H1 (cell line): ENCODE data around the gene HLA-DQA2. TPM values are rescaled to one million over a fixed set of nuclear protein-coding genes. Genes with fewer than 3 reads are reported as not detected.

ENCODE experiments used
- CTCF ChIA-PET: fragments of 300-600 bp; sonication (Branson Sonifier 250); formaldehyde crosslinking; loops from one replicate; lab custom pipeline; 2021; ENCODE audit not compliant: partially characterized antibody; lab: Charles Lee
- POLR2A ChIA-PET: fragments of 300-600 bp; sonication (Branson Sonifier 250); formaldehyde crosslinking; loops from one replicate; lab custom pipeline; 2021; ENCODE audit warnings: inconsistent platforms; ENCODE audit not compliant: partially characterized antibody; lab: Charles Lee
- DNase-seq, 2 experiments: peaks; one replicate each; pipeline versions ENCODE4 v3.0.0 to v3.0.0-alpha.2; 2010 to 2022; ENCODE audit warnings: low spot score in 2 of 2, low read depth in 1 of 2, mixed read lengths in 1 of 2
- FAIRE-seq: peaks from 2 replicates; lab custom pipeline; 2011; peaks lifted over from hg19 to GRCh38; lab: Jason Lieb, UNC
- H2AFZ ChIP-seq: 2 replicates; pipeline ENCODE4 v1.8.1; 2012; ENCODE audit warnings: low read length, inconsistent platforms
- H2AK5ac ChIP-seq: 2 replicates; pipeline ENCODE4 v1.6.1; 2013; ENCODE audit warnings: low read depth, low read length
- H2BK120ac ChIP-seq: replicated peaks from 2 replicates; pipeline ENCODE3; 2013; ENCODE audit warnings: low read depth, low read length, inconsistent platforms
- H2BK12ac ChIP-seq: 2 replicates; pipeline ENCODE4 v1.6.1; 2013; ENCODE audit warnings: low read depth, low read length
- H2BK15ac ChIP-seq: 2 replicates; pipeline ENCODE4 v1.6.1; 2013; ENCODE audit warnings: low read length
- H2BK20ac ChIP-seq: 2 replicates; pipeline ENCODE4 v1.6.1; 2013; ENCODE audit warnings: low read length
- H2BK5ac ChIP-seq: 2 replicates; pipeline ENCODE4 v1.6.1; 2013; ENCODE audit warnings: low read depth, low read length
- H3K14ac ChIP-seq: 2 replicates; pipeline ENCODE4 v1.6.1; 2013; ENCODE audit warnings: inconsistent platforms; ENCODE audit not compliant: insufficient read length
- H3K18ac ChIP-seq: 2 replicates; pipeline ENCODE4 v1.6.1; 2013; ENCODE audit warnings: low read length; ENCODE audit errors: extremely low read depth
- H3K23ac ChIP-seq: 2 replicates; pipeline ENCODE4 v1.6.1; 2013; ENCODE audit warnings: inconsistent platforms; ENCODE audit not compliant: insufficient read length
- H3K23me2 ChIP-seq: 2 replicates; pipeline ENCODE4 v1.6.1; 2013; ENCODE audit warnings: low read depth, low read length
- H3K27ac ChIP-seq: 2 replicates; pipeline ENCODE4 v1.6.1; 2011; ENCODE audit warnings: low read depth, low read length, inconsistent platforms
- H3K27me3 ChIP-seq, 4 experiments: replicated peaks in 1 of 4; 1 replicate in 1 of 4; 2 replicates in 3 of 4; pipeline versions ENCODE4 v1.6.1 to v1.8.1; 2011 to 2013; ENCODE audit warnings: low read length in 3 of 4, mild to moderate bottlenecking in 3 of 4, inconsistent platforms in 2 of 4, mixed read lengths in 2 of 4, moderate library complexity in 1 of 4; ENCODE audit not compliant: control insufficient read depth in 3 of 4, insufficient read depth in 3 of 4; ENCODE audit errors: extremely low read depth in 1 of 4
- H3K36me3 ChIP-seq, 4 experiments: 2 replicates each; pipeline versions ENCODE4 v1.6.1 to v1.8.1; 2011 to 2013; ENCODE audit warnings: mild to moderate bottlenecking in 4 of 4, low read length in 3 of 4, moderate library complexity in 2 of 4, control low read depth in 1 of 4, inconsistent platforms in 1 of 4; ENCODE audit not compliant: insufficient read depth in 4 of 4, control insufficient read depth in 2 of 4
- H3K4ac ChIP-seq: replicated peaks from 2 replicates; pipeline ENCODE3; 2013; ENCODE audit warnings: low read length, low read depth, mixed read lengths, inconsistent platforms; ENCODE audit not compliant: insufficient read length
- H3K4me1 ChIP-seq, 4 experiments: replicated peaks in 1 of 4; 1 replicate in 1 of 4; 2 replicates in 3 of 4; pipeline versions ENCODE4 v1.6.1 to v1.8.1; 2011 to 2013; ENCODE audit warnings: low read length in 3 of 4, inconsistent platforms in 2 of 4, mixed read lengths in 1 of 4; ENCODE audit not compliant: insufficient read depth in 4 of 4, control insufficient read depth in 3 of 4
- H3K4me2 ChIP-seq, 2 experiments: 2 replicates each; pipeline versions ENCODE4 v1.6.1 to v1.8.1; 2011 to 2013; ENCODE audit warnings: low read depth in 2 of 2, low read length in 2 of 2, control low read depth in 1 of 2, inconsistent platforms in 1 of 2, mild to moderate bottlenecking in 1 of 2; ENCODE audit not compliant: insufficient read depth in 1 of 2
- H3K4me3 ChIP-seq, 4 experiments: fragments of 200-600, 300-600 bp in 1 of 4; sonication (generic), shearing (Covaris generic), sonication (Bioruptor Twin) in 1 of 4; 2 replicates each; pipeline versions ENCODE4 v1.5.1 to v1.8.1; 2011 to 2016; ENCODE audit warnings: low read length in 4 of 4, low read depth in 3 of 4, control low read depth in 2 of 4, inconsistent platforms in 2 of 4, mild to moderate bottlenecking in 2 of 4, mixed read lengths in 1 of 4, moderate library complexity in 1 of 4; ENCODE audit not compliant: insufficient read depth in 2 of 4; ENCODE audit errors: extremely low read depth in 1 of 4
- H3K56ac ChIP-seq: replicated peaks from 2 replicates; pipeline ENCODE3; 2013; ENCODE audit warnings: low read depth, mild to moderate bottlenecking, mixed read lengths, low read length, inconsistent platforms; ENCODE audit not compliant: insufficient read length
- H3K79me1 ChIP-seq: 2 replicates; pipeline ENCODE4 v1.6.1; 2013; ENCODE audit warnings: low read depth, low read length, control low read depth
- H3K79me2 ChIP-seq, 2 experiments: 2 replicates each; pipeline versions ENCODE4 v1.6.1 to v1.8.1; 2012 to 2013; ENCODE audit warnings: low read length in 2 of 2, mild to moderate bottlenecking in 2 of 2, inconsistent platforms in 1 of 2; ENCODE audit not compliant: insufficient read depth in 2 of 2, control insufficient read depth in 1 of 2
- H3K9ac ChIP-seq, 4 experiments: replicated peaks in 1 of 4; 1 replicate in 1 of 4; 2 replicates in 3 of 4; pipeline versions ENCODE4 v1.6.1 to v1.8.1; 2011 to 2013; ENCODE audit warnings: low read depth in 3 of 4, low read length in 3 of 4, control low read depth in 2 of 4, mild to moderate bottlenecking in 2 of 4, moderate library complexity in 2 of 4, inconsistent platforms in 1 of 4; ENCODE audit errors: extremely low read depth in 1 of 4
- H3K9me3 ChIP-seq, 2 experiments: 2 replicates each; pipeline versions ENCODE4 v1.6.1 to v1.8.1; 2012 to 2013; ENCODE audit warnings: mild to moderate bottlenecking in 2 of 2, moderate library complexity in 2 of 2, control low read depth in 1 of 2, inconsistent platforms in 1 of 2, low read depth in 1 of 2, low read length in 1 of 2, mixed read lengths in 1 of 2; ENCODE audit not compliant: insufficient read depth in 2 of 2
- H4K20me1 ChIP-seq, 2 experiments: replicated peaks in 1 of 2; 2 replicates each; pipeline versions ENCODE3 to v1.8.1; 2011 to 2013; ENCODE audit warnings: inconsistent platforms in 2 of 2, low read length in 2 of 2, mild to moderate bottlenecking in 1 of 2; ENCODE audit not compliant: insufficient read depth in 2 of 2, control insufficient read depth in 1 of 2
- H4K5ac ChIP-seq: 2 replicates; pipeline ENCODE4 v1.6.1; 2013; ENCODE audit warnings: low read length, low read depth, mixed read lengths, inconsistent platforms; ENCODE audit not compliant: insufficient read length
- H4K8ac ChIP-seq: 2 replicates; pipeline ENCODE4 v1.8.0; 2013; ENCODE audit warnings: mild to moderate bottlenecking, moderate library complexity, low read length, inconsistent platforms; ENCODE audit not compliant: insufficient read depth; ENCODE audit errors: extremely low read depth
- H4K91ac ChIP-seq: replicated peaks from 2 replicates; pipeline ENCODE3; 2013; ENCODE audit warnings: low read length, mixed read lengths, inconsistent platforms; ENCODE audit not compliant: insufficient read length
- ATF3 ChIP-seq: IDR thresholded peaks from 2 replicates; pipeline ENCODE4 v1.6.1; 2011; ENCODE audit warnings: low read depth, mild to moderate bottlenecking, low read length; ENCODE audit not compliant: insufficient read depth
- MAFK ChIP-seq: IDR thresholded peaks from 2 replicates; pipeline ENCODE4 v1.6.1; 2012; ENCODE audit warnings: low read depth, mild to moderate bottlenecking, improper control_type of control experiment, low read length
- RAD21 ChIP-seq, 2 experiments: IDR thresholded peaks in 1 of 2; conservative IDR thresholded peaks in 1 of 2; 2 replicates each; pipeline ENCODE4 v1.6.1; 2011; ENCODE audit warnings: low read depth in 2 of 2, low read length in 2 of 2, improper control_type of control experiment in 1 of 2, inconsistent platforms in 1 of 2, mild to moderate bottlenecking in 1 of 2, moderate library complexity in 1 of 2
- RFX5 ChIP-seq: IDR thresholded peaks from 2 replicates; pipeline ENCODE4 v1.6.1; 2011; ENCODE audit warnings: low read depth, low read length, improper control_type of control experiment, borderline replicate concordance
- SUZ12 ChIP-seq: fragments of 200-600 bp; sonication (generic); IDR thresholded peaks from 2 replicates; pipeline ENCODE4 v1.6.1; 2012; ENCODE audit warnings: mild to moderate bottlenecking, inconsistent platforms, low read length, moderate library complexity, mixed read lengths
- WGBS, 2 experiments: shearing (Covaris generic) in 1 of 2; methylation state at CpG; one replicate each; pipeline versions ENCODE4 v1.1.6 to v1.1.7; 2013 to 2015; ENCODE audit warnings: low lambda C conversion rate in 2 of 2, mixed read lengths in 2 of 2, inconsistent platforms in 1 of 2, low coverage in 1 of 2, missing lambda C conversion rate in 1 of 2; ENCODE audit not compliant: insufficient replicate concordance in 2 of 2, insufficient coverage in 1 of 2, insufficient read length in 1 of 2; ENCODE audit errors: extremely low coverage in 1 of 2, missing lambda C conversion rate in 1 of 2; 5-methylcytosine and 5-hydroxymethylcytosine counted together
- polyA plus RNA-seq, 7 experiments: library from polyadenylated mRNA; depleted of rRNA in 3 of 7; stranded (reverse) in 5 of 7; unstranded in 2 of 7; fragments of >200 nt in 5 of 7; fragments of 200-250 nt in 2 of 7; gene quantifications; 1 replicate in 5 of 7; 2 replicates in 1 of 7; 4 replicates in 1 of 7; pipeline versions ENCODE4 v1.2.1 to v1.2.3, GENCODE V29; 2011 to 2013; ENCODE audit warnings: missing spikeins in 2 of 7, mixed read lengths in 2 of 7
- total RNA-seq: library from RNA; stranded (reverse); fragmentation: NEBNext Ultra II Directional; extraction: Animal tissue kit (Norgen Biotek cat#: 25700); gene quantifications from 2 replicates; pipeline ENCODE4 v1.2.1, GENCODE V29; 2021
- TF ChIP-seq, protein P1 (sequence below), 3 experiments: IDR thresholded peaks; 1 replicate in 2 of 3; 2 replicates in 1 of 3; pipeline versions ENCODE4 v1.5.1 to v1.6.1; 2011; ENCODE audit warnings: low read length in 3 of 3, mild to moderate bottlenecking in 3 of 3, inconsistent platforms in 2 of 3, low read depth in 1 of 3, moderate library complexity in 1 of 3; ENCODE audit not compliant: insufficient read depth in 1 of 3; ENCODE audit errors: control extremely low read depth in 1 of 3

HLA-DQA2 gene
- total and polyA plus RNA-seq, 2 of the 8 experiments (the other 6 are each of a cell fraction or from before 2014, with no cell fraction given): not detected

- no peak overlapping the region for H2AFZ ChIP-seq
- DNase-seq (peak in 1 of 2 experiments; percentile 2), FAIRE-seq (peak; percentile 96)
- no peak overlapping the region for H3K18ac ChIP-seq
- no peak overlapping the region for H3K4me2 ChIP-seq
- no peaks in the 10 kb centered on the region for H3K79me1 ChIP-seq
- no peak overlapping the region for H4K8ac ChIP-seq
- ChIA-PET POLR2A (no interaction called here), CTCF (interaction anchor here (0.6 to 2.9 kb wide), 22 partner anchors 8 to 439 kb away, joined by 3 to 25 read pairs (median 4); partner anchors contain the start of genes HLA-DRA and TAP2)
- no peaks in the 10 kb centered on the region for H3K27me3 ChIP-seq
- no peak overlapping the region for H3K56ac ChIP-seq
- H3K4ac ChIP-seq: no peak overlapping the region
- no peaks in the 10 kb centered on the region for H3K9me3 ChIP-seq
- no peak for TF ChIP-seq ATF3
- TF ChIP-seq, protein P1, sequence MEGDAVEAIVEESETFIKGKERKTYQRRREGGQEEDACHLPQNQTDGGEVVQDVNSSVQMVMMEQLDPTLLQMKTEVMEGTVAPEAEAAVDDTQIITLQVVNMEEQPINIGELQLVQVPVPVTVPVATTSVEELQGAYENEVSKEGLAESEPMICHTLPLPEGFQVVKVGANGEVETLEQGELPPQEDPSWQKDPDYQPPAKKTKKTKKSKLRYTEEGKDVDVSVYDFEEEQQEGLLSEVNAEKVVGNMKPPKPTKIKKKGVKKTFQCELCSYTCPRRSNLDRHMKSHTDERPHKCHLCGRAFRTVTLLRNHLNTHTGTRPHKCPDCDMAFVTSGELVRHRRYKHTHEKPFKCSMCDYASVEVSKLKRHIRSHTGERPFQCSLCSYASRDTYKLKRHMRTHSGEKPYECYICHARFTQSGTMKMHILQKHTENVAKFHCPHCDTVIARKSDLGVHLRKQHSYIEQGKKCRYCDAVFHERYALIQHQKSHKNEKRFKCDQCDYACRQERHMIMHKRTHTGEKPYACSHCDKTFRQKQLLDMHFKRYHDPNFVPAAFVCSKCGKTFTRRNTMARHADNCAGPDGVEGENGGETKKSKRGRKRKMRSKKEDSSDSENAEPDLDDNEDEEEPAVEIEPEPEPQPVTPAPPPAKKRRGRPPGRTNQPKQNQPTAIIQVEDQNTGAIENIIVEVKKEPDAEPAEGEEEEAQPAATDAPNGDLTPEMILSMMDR (IDR thresholded peaks at IDR 0.05; ENCODE audit: control extremely low read depth in 1 of 3, insufficient read depth in 1 of 3, low read depth in 1 of 3, low read length in 3 of 3): peak; percentile 49 to 79 (median 72)
- TF ChIP-seq RFX5: peak; percentile 61
- TF ChIP-seq SUZ12: no peak
- TF ChIP-seq MAFK: no peak
- peak; percentile 89 to 94 for TF ChIP-seq RAD21 (IDR thresholded peaks at IDR 0.05 in 1 of 2, conservative IDR thresholded peaks at IDR 0.05 in 1 of 2; ENCODE audit: low read depth in 2 of 2, low read length in 2 of 2)
- H2BK15ac ChIP-seq: no peak overlapping the region
- 0% methylated on average over 1 of the region's 1 CpG; no CpG with 5 or more reads in 1 of the 2 experiments for WGBS, 2 experiments
- no peak overlapping the region for H2BK12ac ChIP-seq
- no peaks in the 10 kb centered on the region for H3K23me2 ChIP-seq
- H2BK20ac ChIP-seq: no peak overlapping the region
- no peak overlapping the region for H3K14ac ChIP-seq
- H4K5ac ChIP-seq: no peak overlapping the region
- no peaks in the 10 kb centered on the region for H3K4me1 ChIP-seq
- H3K23ac ChIP-seq: no peak overlapping the region
- H2BK5ac ChIP-seq: no peak overlapping the region
- H3K9ac ChIP-seq: no peak overlapping the region
- no peaks in the 10 kb centered on the region for H4K20me1 ChIP-seq
- no peaks in the 10 kb centered on the region for H3K36me3 ChIP-seq
- H3K27ac ChIP-seq: no peak overlapping the region
- no peak overlapping the region for H4K91ac ChIP-seq
- H2BK120ac ChIP-seq: no peak overlapping the region
- H2AK5ac ChIP-seq: no peak overlapping the region
- H3K79me2 ChIP-seq: no peaks in the 10 kb centered on the region
- no peak overlapping the region for H3K4me3 ChIP-seq
These were observed 49.2 kb upstream of the HLA-DQA2 start for GRCh38 chr6:32692019-32692418.
